ENCODE data around the gene RAB23. TPM values are rescaled to one million over a fixed set of nuclear protein-coding genes. Genes with fewer than 3 reads are reported as not detected.

Gene RAB23
- total and polyA plus RNA-seq, 9 of the 15 experiments (the other 6 are each of a cell fraction or from before 2014, with no cell fraction given), result 3.4 to 18.0 (median 9.4) TPM

DNA sequence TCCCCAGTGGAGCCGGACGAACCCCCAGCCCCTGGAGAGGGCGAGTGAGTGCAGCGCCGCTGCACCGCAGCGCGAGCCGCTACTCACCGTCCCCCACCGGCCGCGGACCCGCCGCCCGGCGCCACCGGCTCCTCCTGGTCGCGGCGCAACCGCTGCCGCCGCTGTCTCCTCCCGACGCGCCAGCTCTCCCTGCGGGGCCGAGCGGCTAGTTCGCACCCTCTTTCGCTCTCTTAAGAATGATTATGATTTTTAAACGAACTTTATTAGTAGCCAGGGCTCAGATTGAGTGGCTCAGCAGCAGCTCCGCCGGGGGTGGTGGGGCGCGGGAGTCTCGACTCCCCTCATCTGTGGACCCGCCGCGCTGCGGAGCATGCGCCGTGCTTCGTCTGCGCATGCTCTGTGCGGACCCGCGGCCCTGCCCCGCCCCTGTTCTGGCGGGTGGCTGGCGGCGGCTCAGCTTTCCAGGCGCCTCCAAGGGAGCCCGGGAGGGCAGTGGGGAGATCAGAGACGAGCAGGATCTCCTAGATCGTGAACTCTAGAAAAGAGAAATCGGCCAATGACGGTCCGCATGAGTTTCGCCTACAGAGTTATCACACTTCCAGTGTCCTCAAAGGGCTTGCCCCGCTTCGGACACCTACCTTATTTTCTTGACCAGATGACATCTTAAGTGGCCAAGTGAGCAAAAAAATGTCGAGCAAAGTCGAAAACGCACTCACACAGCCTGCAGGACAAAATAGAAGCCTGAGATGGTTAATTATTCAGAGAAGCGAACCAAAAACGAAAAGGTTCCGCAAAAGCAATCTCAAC is at the start of gene RAB23 (continued):
- TF ChIP-seq, protein P1, sequence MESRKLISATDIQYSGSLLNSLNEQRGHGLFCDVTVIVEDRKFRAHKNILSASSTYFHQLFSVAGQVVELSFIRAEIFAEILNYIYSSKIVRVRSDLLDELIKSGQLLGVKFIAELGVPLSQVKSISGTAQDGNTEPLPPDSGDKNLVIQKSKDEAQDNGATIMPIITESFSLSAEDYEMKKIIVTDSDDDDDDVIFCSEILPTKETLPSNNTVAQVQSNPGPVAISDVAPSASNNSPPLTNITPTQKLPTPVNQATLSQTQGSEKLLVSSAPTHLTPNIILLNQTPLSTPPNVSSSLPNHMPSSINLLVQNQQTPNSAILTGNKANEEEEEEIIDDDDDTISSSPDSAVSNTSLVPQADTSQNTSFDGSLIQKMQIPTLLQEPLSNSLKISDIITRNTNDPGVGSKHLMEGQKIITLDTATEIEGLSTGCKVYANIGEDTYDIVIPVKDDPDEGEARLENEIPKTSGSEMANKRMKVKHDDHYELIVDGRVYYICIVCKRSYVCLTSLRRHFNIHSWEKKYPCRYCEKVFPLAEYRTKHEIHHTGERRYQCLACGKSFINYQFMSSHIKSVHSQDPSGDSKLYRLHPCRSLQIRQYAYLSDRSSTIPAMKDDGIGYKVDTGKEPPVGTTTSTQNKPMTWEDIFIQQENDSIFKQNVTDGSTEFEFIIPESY (CRISPR knock-in tag; IDR thresholded peaks at IDR 0.05), result no peak
- TF ChIP-seq CEBPG (CRISPR knock-in tag; IDR thresholded peaks at IDR 0.05) (no peak), CEBPG (tag; conservative IDR thresholded peaks at IDR 0.05 in 1 of 2, IDR thresholded peaks at IDR 0.05 in 1 of 2) (no peak), SMARCA5 (IDR thresholded peaks at IDR 0.05) (no peak), THRAP3 (IDR thresholded peaks at IDR 0.05; ENCODE audit: borderline replicate concordance) (no peak), RBM15 (IDR thresholded peaks at IDR 0.05; ENCODE audit: insufficient read depth, low read length) (no peak), ZKSCAN8 (CRISPR knock-in tag; IDR thresholded peaks at IDR 0.05) (no peak), ZNF197 (CRISPR knock-in tag; IDR thresholded peaks at IDR 0.05; ENCODE audit: low read depth) (no peak), CHD1 (IDR thresholded peaks at IDR 0.05; ENCODE audit: low read length) (no peak), ARID2 (IDR thresholded peaks at IDR 0.05) (no peak), ILK (tag; IDR thresholded peaks at IDR 0.05; ENCODE audit: borderline replicate concordance, low read depth) (no peak), BACH1 (tag; IDR thresholded peaks at IDR 0.05) (no peak), NCOA6 (IDR thresholded peaks at IDR 0.05) (no peak), SMARCE1 (IDR thresholded peaks at IDR 0.05) (no peak), ESRRA (IDR thresholded peaks at IDR 0.05; ENCODE audit: borderline replicate concordance, low read depth) (no peak), SRSF7 (optimal IDR thresholded peaks at IDR 0.05; ENCODE audit: low read depth, low read length) (no peak)
- TF ChIP-seq, protein P2, sequence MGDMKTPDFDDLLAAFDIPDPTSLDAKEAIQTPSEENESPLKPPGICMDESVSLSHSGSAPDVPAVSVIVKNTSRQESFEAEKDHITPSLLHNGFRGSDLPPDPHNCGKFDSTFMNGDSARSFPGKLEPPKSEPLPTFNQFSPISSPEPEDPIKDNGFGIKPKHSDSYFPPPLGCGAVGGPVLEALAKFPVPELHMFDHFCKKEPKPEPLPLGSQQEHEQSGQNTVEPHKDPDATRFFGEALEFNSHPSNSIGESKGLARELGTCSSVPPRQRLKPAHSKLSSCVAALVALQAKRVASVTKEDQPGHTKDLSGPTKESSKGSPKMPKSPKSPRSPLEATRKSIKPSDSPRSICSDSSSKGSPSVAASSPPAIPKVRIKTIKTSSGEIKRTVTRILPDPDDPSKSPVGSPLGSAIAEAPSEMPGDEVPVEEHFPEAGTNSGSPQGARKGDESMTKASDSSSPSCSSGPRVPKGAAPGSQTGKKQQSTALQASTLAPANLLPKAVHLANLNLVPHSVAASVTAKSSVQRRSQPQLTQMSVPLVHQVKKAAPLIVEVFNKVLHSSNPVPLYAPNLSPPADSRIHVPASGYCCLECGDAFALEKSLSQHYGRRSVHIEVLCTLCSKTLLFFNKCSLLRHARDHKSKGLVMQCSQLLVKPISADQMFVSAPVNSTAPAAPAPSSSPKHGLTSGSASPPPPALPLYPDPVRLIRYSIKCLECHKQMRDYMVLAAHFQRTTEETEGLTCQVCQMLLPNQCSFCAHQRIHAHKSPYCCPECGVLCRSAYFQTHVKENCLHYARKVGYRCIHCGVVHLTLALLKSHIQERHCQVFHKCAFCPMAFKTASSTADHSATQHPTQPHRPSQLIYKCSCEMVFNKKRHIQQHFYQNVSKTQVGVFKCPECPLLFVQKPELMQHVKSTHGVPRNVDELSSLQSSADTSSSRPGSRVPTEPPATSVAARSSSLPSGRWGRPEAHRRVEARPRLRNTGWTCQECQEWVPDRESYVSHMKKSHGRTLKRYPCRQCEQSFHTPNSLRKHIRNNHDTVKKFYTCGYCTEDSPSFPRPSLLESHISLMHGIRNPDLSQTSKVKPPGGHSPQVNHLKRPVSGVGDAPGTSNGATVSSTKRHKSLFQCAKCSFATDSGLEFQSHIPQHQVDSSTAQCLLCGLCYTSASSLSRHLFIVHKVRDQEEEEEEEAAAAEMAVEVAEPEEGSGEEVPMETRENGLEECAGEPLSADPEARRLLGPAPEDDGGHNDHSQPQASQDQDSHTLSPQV (IDR thresholded peaks at IDR 0.05), result no peak
- TF ChIP-seq, protein P3, sequence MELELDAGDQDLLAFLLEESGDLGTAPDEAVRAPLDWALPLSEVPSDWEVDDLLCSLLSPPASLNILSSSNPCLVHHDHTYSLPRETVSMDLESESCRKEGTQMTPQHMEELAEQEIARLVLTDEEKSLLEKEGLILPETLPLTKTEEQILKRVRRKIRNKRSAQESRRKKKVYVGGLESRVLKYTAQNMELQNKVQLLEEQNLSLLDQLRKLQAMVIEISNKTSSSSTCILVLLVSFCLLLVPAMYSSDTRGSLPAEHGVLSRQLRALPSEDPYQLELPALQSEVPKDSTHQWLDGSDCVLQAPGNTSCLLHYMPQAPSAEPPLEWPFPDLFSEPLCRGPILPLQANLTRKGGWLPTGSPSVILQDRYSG (tag; conservative IDR thresholded peaks at IDR 0.05; ENCODE audit: low read depth), result no peak
- TF ChIP-seq, protein P4, sequence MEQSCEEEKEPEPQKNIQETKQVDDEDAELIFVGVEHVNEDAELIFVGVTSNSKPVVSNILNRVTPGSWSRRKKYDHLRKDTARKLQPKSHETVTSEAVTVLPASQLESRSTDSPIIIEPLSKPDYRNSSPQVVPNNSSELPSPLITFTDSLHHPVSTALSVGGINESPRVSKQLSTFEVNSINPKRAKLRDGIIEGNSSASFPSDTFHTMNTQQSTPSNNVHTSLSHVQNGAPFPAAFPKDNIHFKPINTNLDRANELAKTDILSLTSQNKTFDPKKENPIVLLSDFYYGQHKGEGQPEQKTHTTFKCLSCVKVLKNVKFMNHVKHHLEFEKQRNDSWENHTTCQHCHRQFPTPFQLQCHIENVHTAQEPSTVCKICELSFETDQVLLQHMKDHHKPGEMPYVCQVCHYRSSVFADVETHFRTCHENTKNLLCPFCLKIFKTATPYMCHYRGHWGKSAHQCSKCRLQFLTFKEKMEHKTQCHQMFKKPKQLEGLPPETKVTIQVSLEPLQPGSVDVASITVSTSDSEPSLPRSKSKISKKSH (CRISPR knock-in tag; IDR thresholded peaks at IDR 0.05), result no peak

Measured in K562 (cell line).